Measurements from ENCODE around the gene NXT1. TPM values are rescaled to one million over a fixed set of nuclear protein-coding genes. Genes with fewer than 3 reads are reported as not detected.

The NXT1 gene
- 12.0 and 16.8 TPM in 2 replicates for total RNA-seq

DNA sequence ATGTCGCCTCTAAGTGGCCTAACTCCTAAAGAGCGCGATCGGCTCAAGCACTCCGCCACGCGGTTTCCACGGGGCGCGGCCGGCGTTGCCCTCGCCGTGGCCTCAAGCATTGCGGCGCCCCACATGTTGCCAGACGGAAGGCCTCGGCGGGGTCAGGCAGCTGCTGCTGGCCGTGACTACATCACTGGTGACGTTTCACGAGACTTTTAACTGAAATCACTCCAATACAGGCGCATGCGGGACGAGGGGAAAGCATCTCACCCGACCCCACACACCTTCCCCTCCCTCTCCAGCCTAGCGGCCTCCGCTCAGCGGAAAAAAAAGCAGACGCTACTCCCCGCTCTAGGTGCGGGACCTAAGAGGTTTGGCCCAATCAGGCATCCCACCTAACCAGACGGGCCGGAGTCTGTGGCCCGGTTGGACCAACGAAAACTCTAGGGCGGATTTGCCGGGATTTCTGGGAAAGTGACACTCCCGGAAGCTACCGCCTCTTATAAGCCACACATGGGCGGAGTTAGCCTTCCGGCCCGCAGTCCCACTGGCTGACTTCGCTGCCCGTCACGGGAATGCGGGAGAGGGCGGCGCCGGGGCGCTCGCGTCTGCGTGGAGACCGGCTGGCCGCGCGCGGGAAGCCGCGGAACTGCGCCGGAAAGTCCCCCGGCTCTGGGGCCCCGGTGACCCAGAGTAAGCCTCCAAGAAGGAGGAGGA, at the start of gene NXT1:
NXT1 (plus strand) TSS at position 596 of the 708 bp plus-strand sequence. CDS start 3,251 bp downstream, outside the sequence.

DNA sequence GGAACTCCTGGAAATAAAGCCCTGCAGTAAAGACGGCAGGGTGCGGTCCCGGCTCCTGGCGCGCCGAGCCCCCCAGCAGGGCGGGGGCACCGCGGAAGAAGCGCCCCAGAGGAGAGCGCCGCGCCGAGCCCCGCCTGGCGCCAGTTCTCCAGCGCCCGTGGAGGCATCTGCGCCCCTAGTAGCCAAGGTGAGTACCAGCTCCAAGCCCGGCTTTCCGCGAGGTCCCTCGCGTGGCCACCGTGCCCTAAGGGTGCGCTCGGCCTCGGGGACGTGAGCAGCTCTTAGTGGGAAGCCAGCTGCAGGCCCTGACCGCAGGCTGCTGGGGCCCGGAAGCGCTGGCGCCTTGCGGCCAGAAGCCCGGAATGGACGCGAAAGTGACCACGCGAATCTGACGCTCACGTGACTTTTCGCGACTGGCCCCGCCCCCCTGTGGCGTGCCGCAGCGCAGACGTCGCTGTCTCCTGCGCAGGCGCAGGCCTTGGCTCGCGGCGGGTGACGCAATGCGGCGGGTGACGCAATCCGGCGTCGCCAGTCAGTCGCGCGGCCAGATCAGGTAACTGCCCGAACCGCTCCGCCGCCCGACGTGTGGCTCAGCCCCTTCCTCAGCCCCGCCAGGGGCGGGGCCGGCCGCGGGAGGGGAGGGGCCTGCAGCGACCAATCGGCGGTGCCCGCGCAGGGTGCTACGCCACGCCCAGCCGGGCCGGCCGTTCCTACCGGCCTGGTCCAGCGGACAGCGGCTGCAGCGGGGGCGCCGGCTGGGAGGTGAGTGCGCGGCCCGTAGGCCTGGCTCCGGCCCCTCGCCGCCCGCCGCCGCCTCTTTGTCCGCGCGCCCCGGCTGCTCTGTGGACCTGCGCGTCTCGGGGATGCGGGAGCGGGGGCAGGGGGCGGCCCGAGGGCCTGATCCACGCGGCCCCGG, 11.1 kb downstream of the NXT1 start, which contains the start of gene GZF1:
GZF1 (plus strand) TSS at position 707 of the 916 bp plus-strand sequence. CDS start 2,202 bp downstream, outside the sequence.

Small RNAs within 50 kb of the gene (small RNA-seq; reads per million reads assigned to genes)
- gene RNA5SP479: not detected

Other genes starting within 250 kb of the NXT1 start
- gene GZF1, start 11.4 kb downstream of the NXT1 start, total RNA-seq: 11.2 and 13.6 TPM in 2 replicates
- gene NAPB, start 70.7 kb downstream of the NXT1 start, total RNA-seq: 13.1 and 13.3 TPM in 2 replicates
- not detected in 2 replicates for gene CSTL1, start 88.9 kb downstream of the NXT1 start, total RNA-seq
- not detected in 2 replicates for gene CST11, start 102.1 kb downstream of the NXT1 start, total RNA-seq
- gene CST8, start 140.3 kb downstream of the NXT1 start, total RNA-seq: not detected in 2 replicates
- not detected in 2 replicates for gene CST9L, start 217.7 kb downstream of the NXT1 start, total RNA-seq